KOPT-K1 (cell line): ENCODE data around the gene MORN3.
"Not testable (repeated sequence)": the region's sequence is repeated elsewhere in the genome, so short reads cannot be mapped to it uniquely, and the experiment has no call there.

Experiments used
- H3K27ac ChIP-seq: fragments of 200-600 bp; sonication (generic); 2 replicates; pipeline ENCODE4 v1.5.1; 2016; ENCODE audit warnings: antibody characterized with exemption, mild to moderate bottlenecking, low read depth, low read length; ENCODE audit not compliant: poor library complexity, severe bottlenecking
- H3K36me3 ChIP-seq: fragments of 200-600 bp; sonication (generic); 2 replicates; pipeline ENCODE4 v1.5.1; 2017; ENCODE audit warnings: antibody characterized with exemption, mild to moderate bottlenecking, low read length, moderate library complexity; ENCODE audit not compliant: insufficient read depth
- H3K9me3 ChIP-seq: fragments of 200-600 bp; sonication (generic); 2 replicates; pipeline ENCODE4 v1.5.1; 2017; ENCODE audit warnings: antibody characterized with exemption, low read length, mild to moderate bottlenecking; ENCODE audit not compliant: insufficient read depth, poor library complexity, severe bottlenecking

The MORN3 gene

DNA sequence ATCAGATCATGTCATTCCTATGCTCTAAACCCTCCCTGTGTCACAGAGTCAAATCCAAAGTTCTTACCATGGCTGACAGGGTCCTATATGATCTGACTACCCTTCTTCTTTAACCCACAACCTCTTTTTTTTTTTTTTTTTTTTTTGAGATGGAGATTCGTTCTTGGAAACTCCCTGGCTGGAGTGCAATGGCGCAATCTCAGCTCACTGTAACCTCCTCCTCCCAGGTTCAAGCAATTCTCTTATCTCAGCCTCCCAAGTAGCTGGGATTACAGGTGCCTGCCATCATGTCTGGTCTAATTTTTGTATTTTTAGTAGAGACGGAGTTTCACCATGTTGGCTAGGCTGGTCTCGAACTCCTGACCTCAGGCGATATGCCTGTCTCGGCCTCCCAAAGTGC is 2.6 kb downstream of the MORN3 start:
- Histone ChIP-seq H3K27ac (peak overlapping the region; percentile 23), H3K36me3 (peaks cover 31% of the 10 kb centered on the region)
- not testable (repeated sequence) for H3K9me3 ChIP-seq

DNA sequence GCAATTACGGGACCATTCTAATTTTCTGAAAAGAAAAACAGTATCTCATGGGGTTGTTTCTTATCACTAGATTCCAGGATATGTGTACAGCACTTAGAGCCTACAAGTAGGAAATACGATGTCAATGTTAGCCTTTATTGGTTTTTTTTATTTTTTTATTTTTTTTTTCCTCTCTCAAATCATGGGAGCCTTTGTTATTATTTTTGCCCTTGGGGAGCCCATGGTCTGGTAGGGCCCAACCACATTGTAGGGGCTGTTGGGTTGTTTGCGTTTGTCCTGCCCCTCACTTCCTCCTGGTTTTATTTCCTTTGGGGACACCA is 5.9 kb downstream of the MORN3 start:
- Histone ChIP-seq H3K9me3 (no peaks in the 10 kb centered on the region), H3K36me3 (peaks cover 17% of the 10 kb centered on the region; the same call in 1 of the 2 replicates), H3K27ac (peak overlapping the region; percentile 83)

DNA sequence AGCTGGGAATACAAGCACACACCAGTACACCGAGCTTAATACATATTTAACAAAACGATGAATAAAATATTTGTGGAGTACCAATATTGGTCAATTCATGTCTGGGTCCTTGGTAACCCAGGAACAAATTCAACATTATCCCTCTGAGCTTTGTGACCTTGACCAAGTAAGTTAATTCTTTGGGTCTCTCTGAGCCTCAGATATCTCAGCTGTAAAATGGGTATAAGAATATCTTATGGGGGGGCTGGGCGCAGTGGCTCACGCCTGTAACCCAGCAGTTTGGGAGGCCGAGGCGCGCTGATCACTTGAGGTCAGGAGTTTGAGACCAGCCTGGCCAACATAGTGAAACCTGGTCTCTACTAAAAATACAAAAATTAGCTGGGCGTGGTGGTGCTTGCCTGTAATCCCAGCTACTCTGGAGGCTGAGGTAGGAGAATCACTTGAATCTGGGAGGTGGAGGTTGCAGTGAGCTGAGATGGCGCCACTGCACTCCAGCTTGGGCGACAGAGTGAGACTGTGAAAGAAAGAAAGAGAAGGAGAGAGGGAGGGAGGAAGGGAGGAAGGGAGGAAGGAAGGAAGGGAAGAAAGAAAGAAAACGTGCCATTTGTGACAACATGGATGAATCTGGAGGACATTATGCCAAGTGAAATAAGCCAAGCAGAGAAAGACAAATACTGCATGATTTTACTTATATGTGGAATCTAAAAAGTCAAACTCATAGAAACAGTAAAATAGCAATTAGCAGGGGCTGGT is 7.9 kb downstream of the MORN3 start:
- H3K27ac ChIP-seq: peak overlapping the region; percentile 41

DNA sequence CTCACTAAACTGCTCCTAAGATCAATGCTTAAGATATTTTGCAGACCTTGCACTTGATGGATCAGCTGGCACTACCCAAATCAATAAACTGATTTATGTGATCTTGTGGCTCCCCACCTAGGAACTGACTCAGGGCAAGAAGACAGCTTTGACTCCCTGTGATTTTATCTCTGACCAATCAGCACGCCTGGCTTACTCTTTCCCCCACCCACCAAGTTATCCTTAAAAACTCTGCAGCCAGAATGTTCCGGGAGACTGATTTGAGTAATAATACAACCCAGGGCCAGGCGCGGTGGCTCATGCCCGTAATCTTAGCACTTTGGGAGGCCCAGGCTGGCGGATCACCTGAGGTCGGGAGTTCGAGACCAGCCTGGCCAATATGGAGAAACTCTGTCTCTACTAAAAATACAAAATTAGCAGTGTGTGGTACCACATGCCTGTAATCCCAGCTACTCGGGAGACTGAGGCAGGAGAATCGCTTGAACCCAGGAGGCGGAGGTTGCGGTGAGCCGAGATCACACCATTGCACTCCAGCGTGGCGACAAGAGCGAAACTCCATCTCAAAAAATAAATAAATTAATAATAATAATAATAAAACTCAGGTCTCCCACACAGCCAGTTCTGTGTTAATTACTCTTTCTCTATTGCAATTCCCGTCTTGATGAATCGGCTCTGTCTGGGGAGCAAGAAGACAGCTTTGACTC is 12.0 kb downstream of the MORN3 start:
- H3K27ac ChIP-seq: peak overlapping the region; percentile 97
- peaks cover 4% of the 10 kb centered on the region; the same call in 1 of the 2 replicates for H3K36me3 ChIP-seq
- no peaks in the 10 kb centered on the region for H3K9me3 ChIP-seq

More for the DNA sequence above, 7.9 kb downstream of the MORN3 start:
- H3K9me3 ChIP-seq, H3K36me3 ChIP-seq: not testable (repeated sequence)

DNA sequence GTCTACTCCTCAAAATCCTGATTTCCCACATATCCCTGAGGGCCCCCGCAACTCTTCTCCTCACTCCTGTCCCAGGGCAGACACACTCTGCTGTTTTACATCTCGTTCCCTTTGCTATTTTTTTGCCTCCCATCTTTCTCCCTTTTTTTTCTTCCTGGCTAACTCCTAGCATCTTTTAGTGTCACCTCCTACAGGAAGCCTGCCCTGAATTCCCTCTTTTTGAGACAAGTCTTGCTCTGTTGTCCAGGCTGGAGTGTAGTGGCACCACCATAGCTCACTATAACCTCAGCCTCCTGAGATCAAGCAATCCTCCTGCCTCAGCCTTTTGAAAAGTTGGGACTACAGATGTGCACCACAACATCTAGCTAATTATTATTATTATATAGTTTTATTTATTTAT is 13.3 kb downstream of the MORN3 start:
- Histone ChIP-seq H3K36me3 (peaks cover 12% of the 10 kb centered on the region), H3K27ac (no peak overlapping the region), H3K9me3 (no peaks in the 10 kb centered on the region)

DNA sequence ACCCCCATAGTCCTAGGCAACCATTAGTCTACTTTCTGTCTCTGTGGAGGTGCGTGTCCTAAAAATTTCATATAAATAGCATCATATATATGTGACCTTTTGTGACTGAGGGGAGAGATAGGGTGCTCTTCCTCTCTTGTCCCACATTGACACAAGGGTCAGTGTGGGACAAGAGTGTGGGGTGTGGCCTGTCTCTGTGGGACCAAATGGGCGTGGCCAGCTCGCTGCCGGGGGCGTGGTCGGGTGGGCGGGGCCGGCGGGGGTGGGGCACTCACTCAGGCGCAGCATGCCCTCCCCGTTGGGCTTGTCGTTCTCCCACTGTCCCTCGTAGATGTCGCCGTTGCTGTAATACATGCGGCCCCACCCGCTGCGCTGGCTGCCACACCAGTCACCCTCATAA is 15.5 kb downstream of the MORN3 start:
- no peak overlapping the region for H3K27ac ChIP-seq
- H3K36me3 ChIP-seq: peaks cover 13% of the 10 kb centered on the region
- no peaks in the 10 kb centered on the region for H3K9me3 ChIP-seq

DNA sequence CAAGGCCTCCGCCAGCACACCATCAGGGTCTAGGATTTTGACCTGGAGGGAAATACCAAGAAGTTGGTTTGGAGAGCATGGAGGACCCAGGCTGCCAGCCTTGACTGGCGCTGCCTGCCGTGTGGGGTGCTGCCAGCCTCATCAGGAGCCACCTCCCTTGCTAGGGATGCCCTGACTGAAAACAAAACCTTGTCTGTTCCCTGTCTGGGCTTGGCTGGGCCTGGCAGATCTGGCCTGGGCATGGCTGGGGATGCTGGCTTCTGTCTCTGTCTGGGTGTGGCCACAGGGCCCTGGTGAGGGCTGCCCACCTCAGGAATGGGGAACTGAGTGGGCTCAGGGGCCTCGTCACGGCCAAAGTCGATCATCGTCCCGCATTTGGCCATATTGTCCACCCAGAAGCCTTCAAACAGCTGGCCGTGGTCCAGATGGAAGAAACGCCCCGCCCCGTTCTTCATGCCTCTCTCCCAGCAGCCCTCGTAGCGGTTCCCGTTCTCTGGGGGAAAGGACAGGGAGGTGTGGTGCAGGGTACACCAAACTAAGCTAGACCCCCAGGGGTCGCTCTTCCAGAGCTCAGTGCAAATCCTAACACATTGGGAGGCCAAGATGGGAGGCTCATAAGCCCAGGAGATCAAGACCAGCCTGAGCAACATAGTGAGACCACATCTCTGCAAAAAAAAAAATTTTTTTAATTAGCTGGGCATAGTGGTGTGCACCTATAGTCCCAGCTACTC is 16.5 kb downstream of the MORN3 start:
- H3K36me3 ChIP-seq: peaks cover 22% of the 10 kb centered on the region
- H3K27ac ChIP-seq: peak overlapping the region; percentile 19
- H3K9me3 ChIP-seq: no peaks in the 10 kb centered on the region

DNA sequence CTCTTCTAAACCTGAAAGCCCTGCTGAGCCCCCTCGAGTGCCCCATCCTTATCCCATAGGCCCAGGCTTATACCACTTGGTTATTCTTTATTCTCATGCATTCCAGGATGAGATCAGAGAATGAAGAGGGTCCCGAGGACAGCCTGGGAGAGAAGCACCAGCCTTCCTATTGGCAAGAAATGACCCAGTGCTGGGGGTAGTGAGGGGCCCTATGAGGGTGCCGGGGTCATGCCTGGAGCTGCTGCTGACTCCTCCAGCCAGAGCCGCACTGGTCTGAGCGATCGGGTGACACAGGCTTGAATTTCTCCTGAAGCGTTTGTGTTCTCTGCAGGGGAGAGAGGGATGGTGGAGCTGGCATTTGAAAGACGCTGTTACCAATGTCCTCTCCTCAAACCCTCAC is 18.1 kb downstream of the MORN3 start:
- H3K9me3 ChIP-seq: no peaks in the 10 kb centered on the region
- peaks cover 37% of the 10 kb centered on the region for H3K36me3 ChIP-seq
- H3K27ac ChIP-seq: peak overlapping the region; percentile 68

DNA sequence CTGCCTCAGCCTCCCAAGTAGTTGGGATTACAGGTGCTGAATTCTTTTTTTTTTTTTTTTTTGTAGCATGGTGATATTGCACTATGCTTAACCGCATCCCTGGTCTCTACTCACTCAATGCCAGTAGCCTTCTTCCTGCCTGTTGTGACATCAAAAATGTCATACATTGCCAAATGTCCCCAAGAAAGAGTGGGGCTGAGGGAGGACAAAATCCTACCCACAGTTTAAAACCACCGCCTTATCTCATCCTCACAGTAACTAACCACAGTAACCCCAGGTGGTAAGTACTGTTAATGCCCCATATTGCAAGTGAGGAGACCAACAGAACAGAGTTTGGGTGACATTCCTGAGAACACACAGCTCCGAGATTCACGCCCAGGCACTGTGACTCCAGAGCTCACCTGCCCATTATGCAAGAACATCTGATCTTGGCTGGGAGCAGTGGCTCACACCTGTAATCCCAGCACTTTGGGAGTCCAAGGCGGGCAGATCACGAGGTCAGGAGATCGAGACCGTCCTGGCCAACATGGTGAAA is 19.6 kb downstream of the MORN3 start:
- Histone ChIP-seq H3K9me3 (no peaks in the 10 kb centered on the region), H3K36me3 (peaks cover 51% of the 10 kb centered on the region), H3K27ac (peak overlapping the region; percentile 68)

DNA sequence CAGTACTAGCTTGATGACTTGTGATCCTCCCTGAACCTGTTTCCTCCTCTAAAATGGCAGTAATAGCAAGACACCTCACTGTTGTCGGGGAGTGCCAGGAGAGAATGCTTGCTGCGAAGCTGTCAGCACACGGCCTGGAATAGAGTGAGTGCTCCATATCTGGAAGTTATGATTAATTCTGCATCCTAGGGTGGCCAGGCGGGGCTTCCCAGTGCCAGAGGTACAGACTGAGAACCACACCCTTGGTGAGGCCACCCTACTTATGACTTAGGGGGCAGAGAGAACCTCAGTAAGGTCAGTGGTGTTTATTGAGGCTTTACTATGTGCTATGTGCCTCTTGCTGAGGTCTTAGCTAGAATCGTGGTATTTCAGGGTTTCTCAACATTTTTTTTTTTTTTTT is 20.1 kb downstream of the MORN3 start:
- peak overlapping the region; percentile 68 for H3K27ac ChIP-seq
- peaks cover 56% of the 10 kb centered on the region for H3K36me3 ChIP-seq
- no peaks in the 10 kb centered on the region for H3K9me3 ChIP-seq

DNA sequence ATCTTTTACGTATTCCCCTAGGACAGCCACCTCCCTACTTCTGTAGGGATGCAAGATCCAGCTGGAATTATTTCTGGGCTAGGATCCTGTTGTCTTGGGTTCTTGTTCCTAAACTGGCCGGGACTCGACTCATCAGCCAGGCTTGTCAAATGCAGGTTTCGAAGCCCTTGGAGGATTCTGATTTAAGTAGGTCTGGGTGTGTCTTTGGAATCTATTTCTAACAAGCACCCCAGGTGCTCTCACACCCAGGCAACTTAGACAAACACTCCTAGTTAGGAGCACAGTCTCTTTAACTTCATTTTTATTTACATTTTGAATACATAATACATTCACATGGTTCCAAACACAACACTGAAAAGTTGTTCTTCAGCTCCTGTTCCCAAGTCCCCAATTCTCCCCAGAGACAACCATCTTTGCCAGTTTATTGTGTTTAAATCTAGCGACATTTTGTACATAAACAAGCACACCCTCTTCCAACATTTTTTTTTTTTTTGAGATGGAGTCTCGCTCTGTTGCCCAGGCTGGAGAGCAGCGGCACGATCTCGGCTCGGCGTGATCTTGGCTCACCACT is 20.9 kb downstream of the MORN3 start:
- Histone ChIP-seq H3K27ac (peak overlapping the region; percentile 68), H3K36me3 (peaks cover 64% of the 10 kb centered on the region), H3K9me3 (no peaks in the 10 kb centered on the region)

DNA sequence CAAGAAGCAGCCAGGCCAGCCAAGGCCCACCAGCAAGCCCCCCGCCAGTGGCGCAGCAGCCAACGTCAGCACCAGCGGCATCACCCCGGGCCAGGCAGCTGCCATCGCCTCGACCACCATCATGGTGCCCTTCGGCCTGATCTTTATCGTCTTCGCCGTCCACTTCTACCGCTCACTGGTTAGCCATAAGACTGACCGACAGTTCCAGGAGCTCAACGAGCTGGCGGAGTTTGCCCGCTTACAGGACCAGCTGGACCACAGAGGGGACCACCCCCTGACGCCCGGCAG is 28.2 kb downstream of the MORN3 start:
- Histone ChIP-seq H3K36me3 (peaks cover 72% of the 10 kb centered on the region), H3K27ac (peak overlapping the region; percentile 53), H3K9me3 (no peaks in the 10 kb centered on the region)

DNA sequence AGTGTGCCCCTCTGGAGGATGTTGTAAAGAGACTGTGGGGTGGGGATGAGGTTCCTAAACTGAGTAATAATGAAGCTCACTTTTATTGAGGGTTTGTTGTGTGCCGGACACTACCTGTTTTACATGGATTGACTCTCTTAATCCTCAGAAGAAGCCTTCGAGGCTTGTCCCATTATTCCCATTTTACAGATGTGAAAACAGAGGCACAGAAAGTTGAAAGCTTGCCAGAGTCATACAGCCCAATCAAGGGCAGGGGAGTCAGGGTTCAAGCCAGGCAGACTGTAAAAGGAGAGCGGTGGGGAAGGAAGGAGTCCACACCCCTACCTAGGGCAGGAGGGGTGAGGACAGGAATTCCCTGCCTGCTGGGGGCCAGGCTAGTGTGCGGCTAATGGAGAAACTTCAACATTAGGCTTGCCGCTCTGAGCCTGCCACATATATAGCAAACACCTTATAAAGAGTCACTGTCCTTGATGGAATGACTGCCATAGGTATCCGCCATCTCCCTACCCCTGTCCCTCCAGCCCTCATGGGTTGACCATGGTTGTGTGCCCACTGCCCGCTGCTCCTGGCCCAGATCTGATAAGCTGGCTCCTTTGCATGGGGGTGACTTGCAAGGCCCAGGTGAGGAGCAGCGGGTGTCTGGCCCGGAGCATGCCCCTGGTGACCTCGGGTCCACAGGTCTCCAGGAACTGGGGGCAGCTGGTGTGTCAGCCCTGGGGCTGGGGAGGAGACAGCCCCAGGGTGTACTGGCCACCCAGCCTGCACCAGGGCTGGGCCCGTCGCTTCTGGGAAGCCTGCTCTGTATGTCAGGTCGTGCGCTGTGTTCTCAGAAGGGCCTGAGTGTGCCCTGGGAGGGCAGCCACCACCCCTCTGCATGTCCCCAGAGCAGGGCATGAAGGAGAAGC is 30.9 kb downstream of the MORN3 start:
- Histone ChIP-seq H3K27ac (peak overlapping the region; percentile 91), H3K36me3 (peaks cover 49% of the 10 kb centered on the region), H3K9me3 (no peaks in the 10 kb centered on the region)

DNA sequence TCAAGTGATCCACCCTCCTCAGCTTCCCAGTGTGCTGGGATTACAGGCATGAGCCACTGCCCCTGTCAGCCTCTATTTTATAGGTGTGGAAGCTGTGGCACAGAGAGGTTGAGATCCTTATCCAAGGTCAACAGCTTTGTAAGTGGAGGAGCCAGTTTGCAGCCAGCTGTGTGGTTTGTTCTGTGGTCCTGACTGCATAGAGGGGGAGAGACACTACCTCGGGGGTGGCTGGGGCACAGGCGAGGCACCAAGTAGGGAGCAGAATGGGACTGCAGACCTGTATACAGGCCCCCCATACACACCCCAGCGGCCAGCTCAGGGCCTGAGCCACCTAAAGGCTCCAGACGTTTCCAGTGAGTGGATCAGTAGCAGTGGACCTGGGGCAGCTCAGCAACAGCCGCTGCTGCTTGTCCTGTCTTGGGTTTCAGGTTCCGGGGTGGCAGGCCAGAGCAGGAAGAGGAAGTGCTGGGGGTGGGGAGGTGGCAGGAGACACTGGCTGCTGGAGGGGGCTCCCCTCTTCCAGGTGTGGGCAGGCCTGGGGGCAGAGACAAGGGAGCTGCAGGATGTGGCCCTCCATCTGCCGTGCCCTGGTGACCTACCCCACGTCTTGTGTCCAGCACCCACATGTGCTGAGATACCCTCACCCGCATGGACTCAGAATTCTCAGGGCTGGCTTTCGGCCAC is 32.1 kb downstream of the MORN3 start:
- Histone ChIP-seq H3K9me3 (no peaks in the 10 kb centered on the region), H3K36me3 (peaks cover 50% of the 10 kb centered on the region), H3K27ac (peak overlapping the region; percentile 91)
